K562 treated with DMSO at 1 percent for 48 hours (cell line): ENCODE data around the gene GAL. TPM values are rescaled to one million over a fixed set of nuclear protein-coding genes. Genes with fewer than 3 reads are reported as not detected.

Experiments used
- total RNA-seq: library from RNA; unstranded; fragments of 300-600 nt; gene quantifications from 2 replicates; pipeline ENCODE4 v1.2.3, GENCODE V29; 2022; ENCODE audit warnings: low replicate concordance; ENCODE audit errors: extremely low read depth

Gene GAL
- total RNA-seq = not detected in 2 replicates

GRCh38 chr11:68684385-68685356, at the start of gene GAL:
TSS of gene GAL (plus strand) at chr11:68684544. CDS start at chr11:68684924, 380 bp downstream.

Other genes starting within 250 kb of the GAL start
- gene PPP6R3, start 223.8 kb upstream of the GAL start, total RNA-seq = not detected in 2 replicates
- gene TESMIN, start 67.0 kb downstream of the GAL start, total RNA-seq = not detected in 2 replicates
- gene CPT1A, start 157.4 kb downstream of the GAL start, total RNA-seq = not detected in 2 replicates
- gene MRPL21, start 219.3 kb downstream of the GAL start, total RNA-seq = not detected in 2 replicates
- gene IGHMBP2, start 219.3 kb downstream of the GAL start, total RNA-seq = not detected in 2 replicates